Measurements from ENCODE around the gene ATP6V1D. TPM values are rescaled to one million over a fixed set of nuclear protein-coding genes. Genes with fewer than 3 reads are reported as not detected.
A peak's percentile ranks its signal among the peaks of the same experiment; 100 is the strongest.
"Not testable (repeated sequence)": the region's sequence is repeated elsewhere in the genome, so short reads cannot be mapped to it uniquely, and the experiment has no call there.

The ATP6V1D gene
- 60.0 and 77.4 TPM in 2 replicates for total RNA-seq (2022)
- Bru-seq, nascent RNA: percentile 75 among the genes with signal in this experiment
- BruChase-seq, experiment 1, labeled RNA remaining after a 2-hour chase: percentile 75 among the genes with signal in this experiment
- percentile 87 among the genes with signal in this experiment for BruChase-seq, experiment 2, labeled RNA remaining after a 6-hour chase
- long read RNA-seq, transcript ATP6V1D-201 (9 exons, 1,845 nt): major isoform, 151 of 160 reads
- long read RNA-seq, partial matches to known transcripts: 3 of 160 reads
- long read RNA-seq, other reads (novel, unspliced or antisense): 5 of 160 reads

DNA sequence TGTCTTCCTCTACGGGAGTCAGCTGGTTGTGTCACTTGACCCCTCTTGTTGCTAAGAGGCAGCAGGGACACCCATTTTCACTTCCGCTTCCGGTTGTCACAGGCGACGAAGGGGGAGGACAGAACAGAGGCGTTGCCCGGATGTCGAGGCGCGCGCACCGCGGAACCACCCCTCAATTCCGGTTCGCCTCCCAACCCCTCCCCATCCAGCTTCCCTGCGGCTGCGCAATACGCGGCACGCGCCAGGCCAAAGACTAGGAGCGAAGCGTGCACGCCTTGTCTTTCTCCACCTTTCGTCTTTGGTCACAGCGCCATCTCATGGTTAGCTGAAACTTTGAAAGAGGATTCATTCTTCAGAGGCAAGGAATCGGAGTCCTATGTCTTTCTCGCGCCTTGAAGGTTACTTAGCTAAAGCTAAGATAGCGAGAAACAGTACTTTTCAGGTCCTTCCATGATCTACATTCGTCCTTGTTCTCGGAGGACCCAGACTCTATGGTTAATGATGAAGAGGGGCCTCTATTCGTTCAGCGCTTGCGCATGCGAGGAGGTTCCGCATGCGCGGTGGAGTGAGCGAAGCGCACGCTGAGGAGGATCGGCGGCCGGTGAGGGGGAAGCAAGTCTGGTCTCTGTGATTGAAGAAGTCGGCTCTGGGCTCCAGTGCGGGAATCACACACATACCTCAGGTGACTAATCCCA is at the start of gene ATP6V1D, which contains the start of gene EIF2S1:
Gene ATP6V1D, minus strand, starts transcription at position 30 of the 695 bp plus-strand sequence. CDS start 106 bp downstream, outside the sequence.
Gene EIF2S1, plus strand, starts transcription at position 554 of the 695 bp plus-strand sequence. CDS start 4,440 bp downstream, outside the sequence.
- CTCF ChIA-PET: interaction anchor here (0.6 to 0.9 kb wide), 13 partner anchors 9 to 813 kb away, joined by 3 to 5 read pairs (median 3); no protein-coding TSS in a partner anchor
- H3K27ac Mint-ChIP-seq (ENCODE audit: unreplicated experiment): peak within 1 kb of the TSS; percentile 96
- DNase-seq: peak; percentile 99
- intact Hi-C loops (cut with micrococcal nuclease; ENCODE audit: unreplicated experiment): loop anchor here (1.0 kb wide), 2 partner anchors 119 to 194 kb away; partner anchors contain the start of gene PALS1
- Histone ChIP-seq H3K4me3 (ENCODE audit: low read depth, low read length) (peak within 1 kb of the TSS; percentile 97), H3K4me1 (peaks cover 6% of the 10 kb centered on the region; the same call in 1 of the 2 replicates), H3K27me3 (replicated peaks; ENCODE audit: control insufficient read depth, insufficient read depth, low read length) (no peaks in the 10 kb centered on the region), H3K36me3 (ENCODE audit: control insufficient read depth, insufficient read depth, low read length) (no peaks in the 10 kb centered on the region), H3K9me3 (no peaks in the 10 kb centered on the region)
- peak within 1 kb of the TSS; percentile 85 for H3K4me3 Mint-ChIP-seq (ENCODE audit: unreplicated experiment)
- peaks cover 7% of the 10 kb centered on the region for H3K4me1 Mint-ChIP-seq (ENCODE audit: low read depth, unreplicated experiment)
- H3K9me3 Mint-ChIP-seq (ENCODE audit: unreplicated experiment): no peaks in the 10 kb centered on the region
- BruUV-seq (replicated peaks): no TSS peak
- POLR2A ChIA-PET: interaction anchor here (0.6 to 1.3 kb wide), 7 partner anchors 48 to 336 kb away, joined by 3 to 5 read pairs (median 4); partner anchors contain the start of genes PALS1, PLEKHH1 and RDH11
- H3K36me3 Mint-ChIP-seq (ENCODE audit: insufficient read depth, unreplicated experiment): peaks cover 27% of the 10 kb centered on the region
- peak; percentile 89 to 95 for TF ChIP-seq CTCF (IDR thresholded peaks at IDR 0.05; ENCODE audit: insufficient read depth in 1 of 2, low read depth in 1 of 2, low read length in 1 of 2, severe bottlenecking in 1 of 2, unreplicated experiment in 1 of 2)
- H3K27me3 Mint-ChIP-seq (ENCODE audit: insufficient read depth, unreplicated experiment): no peaks in the 10 kb centered on the region

DNA sequence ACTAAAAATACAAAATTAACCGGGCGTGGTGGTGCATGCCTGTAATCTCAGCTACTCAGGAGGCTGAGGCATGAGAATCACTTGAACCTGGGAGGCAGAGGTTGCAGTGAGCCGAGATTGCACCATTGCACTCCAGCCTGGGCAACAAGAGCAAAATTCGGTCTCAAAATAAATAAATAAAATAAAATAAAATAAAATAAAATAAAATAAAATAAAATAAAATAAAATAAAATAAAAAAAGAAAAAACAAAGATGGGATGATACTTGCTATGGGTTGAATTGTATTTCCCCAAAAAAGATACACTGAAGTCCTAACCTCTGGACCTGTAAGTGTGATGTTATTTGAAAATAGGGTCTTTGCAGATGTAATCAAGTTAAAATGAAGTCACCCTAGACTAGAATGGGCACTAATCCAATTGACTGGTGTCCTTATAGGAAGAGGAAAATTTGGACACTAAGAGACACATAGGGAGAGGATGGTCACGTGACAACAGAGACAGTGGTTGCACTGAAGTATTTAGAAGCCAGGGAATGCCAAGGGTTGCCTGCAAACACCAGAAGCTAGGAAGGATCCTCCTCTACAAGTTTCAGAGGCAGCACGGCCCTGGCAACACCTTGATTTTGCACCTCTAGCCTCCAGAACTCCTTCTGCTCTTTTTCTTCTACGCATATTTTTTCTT is 48.7 kb upstream of the ATP6V1D start:
- H3K27ac Mint-ChIP-seq (ENCODE audit: unreplicated experiment); H3K9me3 Mint-ChIP-seq (ENCODE audit: unreplicated experiment); H3K4me3 ChIP-seq (ENCODE audit: low read depth, low read length); H3K4me3 Mint-ChIP-seq (ENCODE audit: unreplicated experiment); H3K36me3 ChIP-seq (ENCODE audit: control insufficient read depth, insufficient read depth, low read length); intact Hi-C loops (cut with micrococcal nuclease; ENCODE audit: unreplicated experiment); H3K9me3 ChIP-seq; H3K27me3 ChIP-seq (replicated peaks; ENCODE audit: control insufficient read depth, insufficient read depth, low read length); CTCF ChIA-PET; DNase-seq; POLR2A ChIA-PET; H3K36me3 Mint-ChIP-seq (ENCODE audit: insufficient read depth, unreplicated experiment); BruUV-seq (replicated peaks); H3K27me3 Mint-ChIP-seq (ENCODE audit: insufficient read depth, unreplicated experiment): not testable (repeated sequence)
- H3K4me1 Mint-ChIP-seq (ENCODE audit: low read depth, unreplicated experiment): peaks cover 16% of the 10 kb centered on the region
- peaks cover 13% of the 10 kb centered on the region for H3K4me1 ChIP-seq

- no peak overlapping the region for H3K4me3 Mint-ChIP-seq (ENCODE audit: unreplicated experiment)
- BruUV-seq (replicated peaks): no TSS peak
- Histone ChIP-seq H3K4me1 (peaks cover 9% of the 10 kb centered on the region), H3K36me3 (ENCODE audit: control insufficient read depth, insufficient read depth, low read length) (no peaks in the 10 kb centered on the region), H3K27me3 (replicated peaks; ENCODE audit: control insufficient read depth, insufficient read depth, low read length) (no peaks in the 10 kb centered on the region), H3K9me3 (no peaks in the 10 kb centered on the region), H3K4me3 (ENCODE audit: low read depth, low read length) (no peak overlapping the region)
- H3K27ac Mint-ChIP-seq (ENCODE audit: unreplicated experiment): no peak overlapping the region
- no peaks in the 10 kb centered on the region for H3K9me3 Mint-ChIP-seq (ENCODE audit: unreplicated experiment)
- ChIA-PET CTCF (no interaction called here), POLR2A (no interaction called here)
- TF ChIP-seq CTCF (IDR thresholded peaks at IDR 0.05; ENCODE audit: insufficient read depth in 1 of 2, low read depth in 1 of 2, low read length in 1 of 2, severe bottlenecking in 1 of 2, unreplicated experiment in 1 of 2): no peak
- no peaks in the 10 kb centered on the region for H3K27me3 Mint-ChIP-seq (ENCODE audit: insufficient read depth, unreplicated experiment)
- H3K36me3 Mint-ChIP-seq (ENCODE audit: insufficient read depth, unreplicated experiment): peaks cover 6% of the 10 kb centered on the region
- H3K4me1 Mint-ChIP-seq (ENCODE audit: low read depth, unreplicated experiment): peaks cover 8% of the 10 kb centered on the region
- no peak for DNase-seq
- intact Hi-C loops (cut with micrococcal nuclease; ENCODE audit: unreplicated experiment): no loop called here
Observed at GRCh38 chr14:67405771-67406170, 46.2 kb upstream of the ATP6V1D start.
